Stimulated activated CD4-positive, alpha-beta T cell treated with anti-CD3 and anti-CD28 coated beads, TNF-alpha, amount 100 ng/mL, for 4 hours (primary cell): ENCODE results near the gene RFFL.
"Not testable (repeated sequence)": the region's sequence is repeated elsewhere in the genome, so short reads cannot be mapped to it uniquely, and the experiment has no call there.

Experiments used
- DNase-seq, 3 experiments: peaks; one replicate each; pipeline ENCODE4 v3.0.0-alpha.2; 2020; ENCODE audit warnings: low read depth in 3 of 3

The RFFL gene

DNA sequence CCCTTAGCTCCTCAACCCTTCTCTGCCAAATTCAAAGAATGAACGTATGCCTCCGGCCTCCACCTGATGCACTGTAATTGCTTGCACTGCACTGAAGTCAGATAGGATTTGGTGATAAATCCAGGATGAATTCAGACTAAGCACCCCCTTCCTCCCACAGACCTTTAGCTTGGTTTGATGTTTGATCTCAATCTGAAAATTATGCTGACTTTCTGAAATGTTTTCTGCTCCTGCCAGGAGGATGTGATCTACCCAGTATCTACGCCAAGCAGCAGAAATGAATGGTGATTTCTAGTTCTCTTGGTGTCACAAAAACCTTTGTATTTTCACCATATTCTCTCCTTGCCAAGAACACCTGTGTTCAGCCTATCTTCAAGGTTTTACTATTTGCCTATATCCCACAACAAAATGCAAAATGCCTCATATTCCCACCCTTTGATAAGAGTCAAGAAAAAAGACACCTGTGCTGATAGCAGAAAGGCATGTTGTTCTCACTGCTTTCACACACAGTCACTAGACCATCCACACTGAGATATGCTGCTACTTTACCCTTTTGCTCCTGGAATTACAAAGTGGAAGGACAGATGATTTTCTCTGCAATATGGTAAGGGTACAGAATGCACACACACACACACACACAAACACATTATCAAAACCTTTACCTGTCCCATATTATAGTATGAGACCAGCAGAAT lies 14.7 kb downstream of the RFFL start:
- no peak for DNase-seq

- DNase-seq: peak in 2 of 3 experiments; percentile 32 to 48
Measured at GRCh38 chr17:35046740-35047283, 16.7 kb downstream of the RFFL start.

GRCh38 chr17:35046245-35046644 lies 17.3 kb downstream of the RFFL start:
- no peak for DNase-seq

- DNase-seq: not testable (repeated sequence)
Measured at GRCh38 chr17:35045458-35045979, 18.0 kb downstream of the RFFL start.

- DNase-seq: no peak
Measured at GRCh38 chr17:35044181-35044580, 19.3 kb downstream of the RFFL start.

- DNase-seq: no peak
Measured at GRCh38 chr17:35041390-35041789, 22.1 kb downstream of the RFFL start.

GRCh38 chr17:35038453-35038852 lies 25.1 kb downstream of the RFFL start:
- DNase-seq: no peak

- no peak for DNase-seq
Measured at GRCh38 chr17:35030780-35031179, 32.7 kb downstream of the RFFL start.

DNA sequence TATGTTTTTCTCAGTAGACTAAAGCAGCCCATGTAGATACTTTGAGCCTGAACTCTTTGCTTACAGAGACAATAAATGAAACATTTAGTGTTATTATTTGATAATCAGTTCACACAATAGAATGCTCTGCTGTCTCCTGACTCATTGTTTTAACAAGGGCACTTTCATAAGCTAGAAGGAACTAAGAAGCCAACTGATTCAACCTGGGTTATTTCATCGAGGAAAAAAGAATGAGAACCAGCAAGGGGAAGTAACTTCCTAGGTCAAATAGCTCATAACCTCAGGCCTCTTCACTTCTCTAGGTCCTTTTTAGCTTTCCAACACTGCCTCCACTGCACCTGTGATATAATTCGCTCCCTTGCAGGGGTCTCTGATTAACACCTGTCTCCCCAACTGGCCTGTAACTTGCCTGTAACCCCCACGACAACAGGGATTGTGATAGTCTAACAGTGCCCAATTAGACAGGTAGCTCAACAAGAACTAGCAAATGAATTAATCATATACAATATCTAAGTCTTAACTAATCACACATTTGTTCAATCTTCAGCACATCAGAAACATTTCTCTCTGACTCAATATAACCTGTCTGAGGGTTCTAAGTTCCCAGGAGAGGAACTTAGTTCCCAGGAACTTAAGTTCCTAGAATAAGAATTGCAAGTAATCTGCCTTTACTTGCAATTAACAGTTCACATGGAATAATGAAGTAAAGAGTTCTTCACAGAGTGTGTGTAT lies 34.8 kb downstream of the RFFL start:
- DNase-seq: no peak

DNA sequence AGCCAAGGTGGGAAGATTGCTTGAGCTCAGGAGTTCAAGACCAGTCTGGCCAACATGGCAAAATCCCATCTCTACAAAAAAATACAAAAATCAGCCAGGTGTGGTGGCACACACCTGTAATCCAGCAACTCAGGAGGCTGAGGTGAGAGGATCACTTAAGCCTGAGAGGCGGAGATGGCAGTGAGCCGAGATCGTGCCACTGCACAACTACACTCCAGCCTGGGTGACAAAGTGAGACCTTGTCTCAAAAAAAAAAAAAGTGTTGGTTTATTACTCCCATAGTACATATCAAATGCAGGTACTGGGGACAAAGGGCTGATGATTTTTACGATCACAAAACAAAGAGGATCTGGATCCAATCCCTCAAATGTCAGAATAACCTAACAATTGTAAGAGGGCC lies 35.4 kb downstream of the RFFL start:
- not testable (repeated sequence) for DNase-seq

GRCh38 chr17:35025541-35025940 lies 38.0 kb downstream of the RFFL start:
- DNase-seq: no peak

- DNase-seq: no peak
Measured at GRCh38 chr17:35023538-35023937, 40.0 kb downstream of the RFFL start.

DNA sequence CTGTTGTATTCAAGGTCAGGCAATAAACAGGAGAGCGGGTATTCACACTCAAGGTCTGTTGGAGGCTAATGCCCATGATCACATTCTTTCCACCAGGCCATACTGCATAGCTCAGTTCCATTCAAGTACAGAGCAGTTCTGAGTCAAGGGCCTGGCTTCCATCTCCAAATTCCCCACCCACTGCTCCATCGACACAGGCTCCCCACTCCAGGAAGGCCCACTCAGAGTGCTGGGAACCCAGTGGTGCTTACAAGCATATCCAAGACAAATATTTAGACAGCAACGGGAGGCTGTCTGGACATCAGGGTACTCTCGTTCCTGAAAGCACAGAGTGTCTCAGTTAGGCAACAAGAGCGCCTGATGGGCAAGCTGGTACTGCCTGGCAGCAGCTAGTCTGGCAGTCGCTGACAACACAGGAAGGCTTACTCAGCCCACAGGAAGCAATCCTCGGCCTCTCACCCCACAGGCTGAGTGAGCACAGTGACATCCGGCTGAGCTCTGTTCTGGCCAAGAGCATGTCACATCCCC lies 40.9 kb downstream of the RFFL start:
- DNase-seq: peak; percentile 46 to 58 (median 47)

DNA sequence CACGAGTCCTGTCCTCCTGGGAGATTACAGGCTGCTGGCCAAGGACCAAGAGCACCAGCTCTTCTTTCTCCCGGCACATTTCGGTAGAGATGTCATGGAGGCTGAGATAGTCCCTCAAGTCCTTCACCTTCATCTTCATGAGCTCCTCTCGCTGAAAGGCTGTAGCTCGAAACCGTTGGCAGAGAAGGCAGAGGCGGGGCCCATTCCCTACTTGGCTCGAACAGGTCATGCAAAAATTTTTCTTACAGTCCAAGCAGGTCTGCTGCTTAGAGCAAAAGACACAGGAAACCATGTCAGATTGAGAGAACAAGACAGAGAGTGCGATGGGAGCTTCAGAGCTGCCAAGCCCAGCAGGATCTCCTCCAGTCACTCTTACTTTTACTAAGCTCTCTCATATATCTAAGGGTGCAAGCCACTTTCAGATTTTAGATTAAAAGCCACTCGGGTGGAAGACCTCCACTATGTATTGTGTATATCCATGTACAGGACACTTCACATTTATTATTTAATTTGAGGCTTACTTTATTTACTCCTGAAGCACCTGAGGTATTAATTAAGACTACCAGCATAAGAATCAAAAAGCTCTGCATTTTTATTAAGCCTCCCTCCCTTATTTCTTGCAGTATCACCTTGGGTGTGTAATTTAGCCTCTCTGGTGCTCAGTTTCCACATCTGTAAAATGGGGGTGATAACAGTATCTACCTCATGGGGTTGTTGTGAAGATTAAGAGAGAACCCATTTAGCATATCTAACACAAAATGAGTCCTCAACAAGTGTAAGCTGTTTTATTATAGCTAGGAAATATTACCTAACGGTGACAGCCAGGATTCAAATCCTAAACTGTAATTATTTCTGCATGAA lies 41.8 kb downstream of the RFFL start:
- DNase-seq: no peak

DNA sequence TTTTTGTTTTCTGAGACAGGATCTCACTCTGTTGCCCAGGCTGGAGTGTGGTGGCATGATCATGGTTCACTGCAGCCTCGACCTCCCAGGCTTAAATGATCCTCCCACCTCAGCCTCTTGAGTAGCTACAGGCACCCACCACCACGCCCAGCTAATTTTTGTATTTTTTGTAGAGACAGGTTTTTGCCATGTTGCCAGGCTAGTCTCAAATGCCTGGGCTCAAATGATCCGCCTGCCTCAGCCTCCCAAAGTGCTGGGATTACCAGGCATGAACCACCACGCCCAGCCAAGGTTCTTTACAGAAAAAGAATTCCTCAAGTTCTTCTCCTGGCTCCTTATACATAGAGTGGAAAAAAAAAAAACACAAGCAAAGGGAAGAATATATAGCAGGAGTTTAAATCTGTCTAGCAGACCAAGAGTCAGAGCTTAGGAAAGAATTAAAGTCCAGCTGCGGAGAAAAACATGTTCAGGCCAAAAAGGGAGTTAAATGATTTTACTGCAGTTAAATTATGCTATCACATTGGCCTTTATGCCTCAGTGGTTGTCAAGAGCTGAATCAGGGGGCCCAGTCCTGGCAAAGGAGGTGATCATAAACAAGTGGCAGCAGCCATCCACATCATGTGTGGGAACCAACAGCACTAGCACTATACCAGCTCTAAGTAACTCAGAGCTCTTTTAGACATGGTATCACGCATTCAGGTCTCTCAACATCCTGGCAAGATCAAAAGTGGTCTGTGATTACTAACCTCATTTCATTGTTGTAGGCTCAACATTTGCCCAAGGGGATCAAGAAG lies 43.9 kb downstream of the RFFL start:
- DNase-seq: no peak

GRCh38 chr17:35018814-35019213 lies 44.7 kb downstream of the RFFL start:
- no peak for DNase-seq

- DNase-seq: no peak
Measured at GRCh38 chr17:35017021-35017420, 46.5 kb downstream of the RFFL start.

- no peak for DNase-seq
Measured at GRCh38 chr17:35016369-35016768, 47.1 kb downstream of the RFFL start.

DNA sequence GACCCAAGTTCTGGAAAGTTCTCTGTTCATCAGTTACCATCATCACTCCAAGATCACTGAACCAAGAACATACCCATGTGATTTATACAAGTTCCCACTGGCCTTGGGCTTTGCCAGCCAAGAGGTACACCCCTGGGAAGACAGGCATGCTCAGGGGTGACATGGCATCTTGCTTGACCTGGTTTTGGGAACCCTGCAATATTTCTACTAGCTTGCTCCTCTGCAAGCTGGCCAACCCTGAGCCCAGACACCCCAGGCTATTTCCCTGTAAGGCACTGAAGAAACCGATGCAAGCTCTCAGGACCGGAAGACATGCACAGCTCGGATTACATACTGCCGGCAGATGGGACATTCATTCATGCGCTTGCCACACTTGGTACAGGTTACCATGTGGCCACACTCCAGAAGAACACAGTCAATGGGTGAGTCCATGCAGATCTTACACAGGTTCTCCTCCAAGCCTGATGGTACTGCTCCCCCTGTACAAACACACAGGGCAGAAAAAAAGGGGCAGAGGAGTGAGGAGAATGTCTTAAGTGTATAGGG lies 51.8 kb downstream of the RFFL start:
- no peak for DNase-seq

GRCh38 chr17:35010093-35010492 lies 53.4 kb downstream of the RFFL start:
- DNase-seq: no peak

DNA sequence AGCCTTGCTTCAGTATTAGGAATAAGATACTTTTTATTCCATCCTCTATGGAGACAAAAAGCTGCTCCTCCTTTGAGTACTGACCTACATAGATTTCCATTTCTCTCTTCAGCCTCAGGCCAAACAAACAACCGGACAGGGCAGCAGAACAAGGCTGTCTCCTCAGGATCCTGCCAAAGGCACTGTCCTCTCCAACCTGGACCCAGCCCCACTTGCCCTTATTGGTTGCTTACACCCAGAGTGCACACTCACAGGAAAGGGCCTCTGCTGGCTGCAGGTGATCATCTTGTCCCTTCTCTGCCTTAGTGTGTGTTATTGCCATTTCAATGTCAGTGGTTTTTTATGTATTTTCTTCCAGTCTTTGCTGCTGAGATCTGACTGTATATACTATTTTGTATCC lies 56.5 kb downstream of the RFFL start:
- DNase-seq: no peak
